HEK293 (cell line): ENCODE data around the gene USE1.
A peak's percentile ranks its signal among the peaks of the same experiment; 100 is the strongest.

ENCODE experiments used
- CTCF ChIA-PET: fragments of 350-600 bp; formaldehyde crosslinking; extraction: SDS; loops from one replicate; lab custom pipeline; 2021; ENCODE audit warnings: antibody characterized with exemption; lab: Yijun Ruan, JAX
- POLR2A ChIA-PET: fragments of 300-600 bp; formaldehyde crosslinking; extraction: SDS; loops from one replicate; lab custom pipeline; 2020; ENCODE audit warnings: antibody characterized with exemption, inconsistent platforms; lab: Yijun Ruan, JAX
- H3K27ac ChIP-seq: fragments of 200-500 bp; sonication (Bioruptor generic); 2 replicates; pipeline ENCODE4 v1.5.1; 2014; ENCODE audit warnings: low read depth, low read length, control low read depth, inconsistent platforms; ENCODE audit errors: extremely low read depth
- H3K36me3 ChIP-seq, 2 experiments: fragments of 200-500 bp in 1 of 2; sonication (Bioruptor generic) in 1 of 2; 1 replicate in 1 of 2; 2 replicates in 1 of 2; pipeline ENCODE4 v1.5.1; 2014 to 2017; ENCODE audit warnings: inconsistent platforms in 2 of 2, low read length in 2 of 2; ENCODE audit not compliant: control insufficient read depth in 2 of 2, insufficient read depth in 1 of 2
- H3K4me1 ChIP-seq: fragments of 200-500 bp; sonication (Bioruptor generic); 2 replicates; pipeline ENCODE4 v1.5.1; 2014; ENCODE audit warnings: mild to moderate bottlenecking, low read length, inconsistent platforms; ENCODE audit not compliant: control insufficient read depth, insufficient read depth
- H3K4me3 ChIP-seq: 2 replicates; pipeline ENCODE4 v1.5.1; 2011; ENCODE audit warnings: low read depth, mild to moderate bottlenecking, control low read depth, low read length, moderate library complexity
- H3K9me3 ChIP-seq: fragments of 200-500 bp; sonication (Bioruptor generic); 2 replicates; pipeline ENCODE4 v1.5.1; 2014; ENCODE audit warnings: low read depth, low read length, inconsistent platforms; ENCODE audit not compliant: control insufficient read depth, insufficient read depth
- BCL11A ChIP-seq: fragments of 450-650 bp; formaldehyde crosslinking; IDR thresholded peaks from 2 replicates; pipeline ENCODE4 v1.5.1; 2016; ENCODE audit warnings: low read depth, missing biosample characterization, missing genetic modification characterization
- EGR2 ChIP-seq: fragments of 450-650 bp; formaldehyde crosslinking; IDR thresholded peaks from 2 replicates; pipeline ENCODE4 v1.5.1; 2016; ENCODE audit warnings: low read depth, missing biosample characterization, missing genetic modification characterization
- GLIS1 ChIP-seq: fragments of 450-650 bp; formaldehyde crosslinking; IDR thresholded peaks from 2 replicates; pipeline ENCODE4 v1.5.1; 2016; ENCODE audit warnings: missing biosample characterization, missing genetic modification characterization
- GLIS2 ChIP-seq: fragments of 450-650 bp; formaldehyde crosslinking; IDR thresholded peaks from 2 replicates; pipeline ENCODE4 v1.5.1; 2016; ENCODE audit warnings: missing biosample characterization, missing genetic modification characterization
- IKZF3 ChIP-seq: fragments of 450-650 bp; IDR thresholded peaks from 2 replicates; pipeline ENCODE4 v1.5.0; 2018; ENCODE audit warnings: missing biosample characterization, mild to moderate bottlenecking, missing genetic modification characterization, moderate library complexity
- MYNN ChIP-seq: fragments of 450-650 bp; formaldehyde crosslinking; IDR thresholded peaks from 2 replicates; pipeline ENCODE4 v1.5.1; 2016; ENCODE audit warnings: missing biosample characterization, missing genetic modification characterization, borderline replicate concordance
- SCRT1 ChIP-seq: fragments of 450-650 bp; formaldehyde crosslinking; IDR thresholded peaks from 2 replicates; pipeline ENCODE4 v1.5.1; 2016; ENCODE audit warnings: missing biosample characterization, missing genetic modification characterization, borderline replicate concordance
- ZBTB10 ChIP-seq: fragments of 450-650 bp; formaldehyde crosslinking; IDR thresholded peaks from 2 replicates; pipeline ENCODE4 v1.5.1; 2016; ENCODE audit warnings: missing biosample characterization, missing genetic modification characterization
- ZEB2 ChIP-seq: fragments of 450-650 bp; formaldehyde crosslinking; IDR thresholded peaks from 2 replicates; pipeline ENCODE4 v1.5.1; 2016; ENCODE audit warnings: missing biosample characterization, missing genetic modification characterization
- ZFHX2 ChIP-seq: fragments of 450-650 bp; formaldehyde crosslinking; conservative IDR thresholded peaks from 2 replicates; pipeline ENCODE4 v1.5.1; 2016; ENCODE audit warnings: missing biosample characterization, missing genetic modification characterization
- ZIC2 ChIP-seq: fragments of 450-650 bp; formaldehyde crosslinking; IDR thresholded peaks from 2 replicates; pipeline ENCODE4 v1.5.1; 2016; ENCODE audit warnings: missing biosample characterization, missing genetic modification characterization
- ZNF155 ChIP-seq: fragments of 450-650 bp; formaldehyde crosslinking; IDR thresholded peaks from 2 replicates; pipeline ENCODE4 v1.5.1; 2016; ENCODE audit warnings: missing biosample characterization, missing genetic modification characterization
- ZNF239 ChIP-seq: fragments of 450-650 bp; formaldehyde crosslinking; IDR thresholded peaks from 2 replicates; pipeline ENCODE4 v1.5.1; 2016; ENCODE audit warnings: missing biosample characterization, missing genetic modification characterization
- ZNF248 ChIP-seq: fragments of 450-650 bp; formaldehyde crosslinking; IDR thresholded peaks from 2 replicates; pipeline ENCODE4 v1.5.1; 2017; ENCODE audit warnings: missing biosample characterization, missing genetic modification characterization
- ZNF280D ChIP-seq: fragments of 450-650 bp; formaldehyde crosslinking; IDR thresholded peaks from 2 replicates; pipeline ENCODE4 v1.5.1; 2016; ENCODE audit warnings: missing biosample characterization, missing genetic modification characterization
- ZNF311 ChIP-seq: fragments of 450-650 bp; formaldehyde crosslinking; IDR thresholded peaks from 2 replicates; pipeline ENCODE4 v1.5.1; 2017; ENCODE audit warnings: missing biosample characterization, missing genetic modification characterization, borderline replicate concordance
- ZNF639 ChIP-seq: fragments of 450-650 bp; formaldehyde crosslinking; IDR thresholded peaks from 2 replicates; pipeline ENCODE4 v1.5.1; 2016; ENCODE audit warnings: missing biosample characterization, missing genetic modification characterization
- ZNF692 ChIP-seq: fragments of 450-650 bp; formaldehyde crosslinking; IDR thresholded peaks from 2 replicates; pipeline ENCODE4 v1.5.1; 2016; ENCODE audit warnings: missing biosample characterization, missing genetic modification characterization
- ZNF792 ChIP-seq: fragments of 450-650 bp; formaldehyde crosslinking; IDR thresholded peaks from 2 replicates; pipeline ENCODE4 v1.5.1; 2016; ENCODE audit warnings: missing biosample characterization, missing genetic modification characterization

Gene USE1

GRCh38 chr19:17246681-17247425 is 31.7 kb downstream of the USE1 start:
- Histone ChIP-seq H3K27ac (peak overlapping the region; percentile 79; the same call in 1 of the 2 replicates), H3K36me3 (no peaks in the 10 kb centered on the region), H3K9me3 (no peaks in the 10 kb centered on the region), H3K4me1 (peaks cover 10% of the 10 kb centered on the region), H3K4me3 (peak overlapping the region; percentile 45)
- ChIA-PET CTCF (no interaction called here), POLR2A (no interaction called here)
- TF ChIP-seq ZFHX2 (peak; percentile 83), ZNF248 (tag by site-specific recombination) (no peak), ZNF280D (tag by site-specific recombination) (no peak), ZNF692 (tag by site-specific recombination) (0 out of 2 replicates have a peak, but pooled peaks have one; percentile 7), ZNF311 (tag by site-specific recombination) (no peak), ZNF792 (tag by site-specific recombination) (peak; percentile 78; the same call in 1 of the 2 replicates), EGR2 (tag by site-specific recombination) (peak; percentile 73; the same call in 1 of the 2 replicates)

GRCh38 chr19:17248011-17248776 is 33.0 kb downstream of the USE1 start:
- Histone ChIP-seq H3K4me3 (no peak overlapping the region), H3K36me3 (no peaks in the 10 kb centered on the region), H3K4me1 (peaks cover 10% of the 10 kb centered on the region), H3K27ac (no peak overlapping the region), H3K9me3 (no peaks in the 10 kb centered on the region)
- TF ChIP-seq ZNF155, result no peak
- TF ChIP-seq GLIS2 (tag by site-specific recombination), result peak; percentile 44; the same call in 1 of the 2 replicates
- peak; percentile 72 for TF ChIP-seq ZEB2 (tag by site-specific recombination)
- no peak for TF ChIP-seq ZNF239
- no peak for TF ChIP-seq MYNN (tag by site-specific recombination)
- TF ChIP-seq BCL11A (tag by site-specific recombination), result no peak
- no peak for TF ChIP-seq ZNF639 (tag by site-specific recombination)
- TF ChIP-seq EGR2 (tag by site-specific recombination), result 0 out of 2 replicates have a peak, but pooled peaks have one; percentile 26
- peak; percentile 62 for TF ChIP-seq ZIC2
- TF ChIP-seq ZBTB10 (tag by site-specific recombination), result no peak
- TF ChIP-seq SCRT1 (tag by site-specific recombination), result no peak
- TF ChIP-seq GLIS1 (tag by site-specific recombination), result peak; percentile 26; the same call in 1 of the 2 replicates
- TF ChIP-seq IKZF3 (tag by site-specific recombination), result 0 out of 2 replicates have a peak, but pooled peaks have one; percentile 27
- CTCF ChIA-PET, result interaction anchor here (1.1 to 2.8 kb wide), 3 partner anchors 12 to 20 kb away, joined by 3 to 26 read pairs (median 6); no protein-coding TSS in a partner anchor
- POLR2A ChIA-PET, result interaction anchor here (1.3 to 2.2 kb wide), 4 partner anchors 13 to 33 kb away, joined by 4 to 12 read pairs (median 8); partner anchors contain the start of genes BABAM1, OCEL1 and USE1
